ENCODE data around the gene RUNX1. TPM values are rescaled to one million over a fixed set of nuclear protein-coding genes. Genes with fewer than 3 reads are reported as not detected.

RUNX1 gene
- total and polyA plus RNA-seq, 4 donors: 23.3 to 100 (median 33.4) TPM

- Histone ChIP-seq H3K4me3 (no peak overlapping the region), H3K27ac (ENCODE audit: low read depth in 1 of 2, low read length in 1 of 2) (no peak overlapping the region), H3K9ac (ENCODE audit: insufficient read depth in 1 of 2, low read length in 2 of 2) (no peak overlapping the region), H3K4me1 (ENCODE audit: control insufficient read depth in 5 of 5, insufficient read depth in 5 of 5, low read length in 5 of 5) (peaks cover 0 to 1% (median 0%) of the 10 kb centered on the region in 5 donors), H3K27me3 (ENCODE audit: control insufficient read depth in 3 of 3, insufficient read depth in 3 of 3, low read length in 2 of 3) (no peaks in the 10 kb centered on the region), H3K36me3 (ENCODE audit: control insufficient read depth in 4 of 4, insufficient read depth in 4 of 4, low read length in 4 of 4) (no peaks in the 10 kb centered on the region), H3K9me3 (ENCODE audit: control insufficient read depth in 4 of 4, insufficient read depth in 3 of 4, low read length in 3 of 4) (no peaks in the 10 kb centered on the region)
- no peak for ATAC-seq (ENCODE audit: insufficient read depth, low FRiP score)
- no peak for TF ChIP-seq CTCF (IDR thresholded peaks at IDR 0.05; ENCODE audit: control extremely low read depth, extremely low read depth)
- DNase-seq: no peak
Measured at GRCh38 chr21:34921151-34921550, 128.0 kb downstream of the RUNX1 start.

DNA sequence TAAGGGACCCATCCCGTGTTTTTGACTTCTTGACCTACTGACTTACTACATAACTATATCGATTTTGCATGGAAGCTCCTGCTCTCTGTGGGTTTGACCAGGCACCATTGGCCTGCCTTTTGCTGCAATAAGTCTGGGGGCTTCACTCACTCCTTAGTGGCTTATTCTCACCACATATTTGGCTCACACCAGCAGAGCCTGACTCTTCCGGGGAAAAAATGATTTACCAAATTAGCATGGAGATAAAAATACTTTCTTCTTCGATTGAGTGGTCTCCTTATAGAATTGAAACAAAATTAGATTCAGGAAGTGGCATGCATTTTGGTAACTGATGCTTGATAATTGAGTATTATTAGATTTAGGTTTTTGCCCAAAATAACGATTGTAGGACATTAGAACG, 129.7 kb downstream of the RUNX1 start:
- ATAC-seq (ENCODE audit: insufficient read depth, low FRiP score) (no peak), DNase-seq (no peak)
- Histone ChIP-seq H3K4me1 (ENCODE audit: control insufficient read depth in 5 of 5, insufficient read depth in 5 of 5, low read length in 5 of 5) (peaks cover 0 to 3% (median 1%) of the 10 kb centered on the region in 5 donors), H3K9me3 (ENCODE audit: control insufficient read depth in 4 of 4, insufficient read depth in 3 of 4, low read length in 3 of 4) (no peaks in the 10 kb centered on the region), H3K27me3 (ENCODE audit: control insufficient read depth in 3 of 3, insufficient read depth in 3 of 3, low read length in 2 of 3) (no peaks in the 10 kb centered on the region), H3K4me3 (no peak overlapping the region), H3K27ac (ENCODE audit: low read depth in 1 of 2, low read length in 1 of 2) (no peak overlapping the region), H3K36me3 (ENCODE audit: control insufficient read depth in 4 of 4, insufficient read depth in 4 of 4, low read length in 4 of 4) (no peaks in the 10 kb centered on the region), H3K9ac (ENCODE audit: insufficient read depth in 1 of 2, low read length in 2 of 2) (no peak overlapping the region)
- 65 to 66% methylated on average over 6 of the region's 6 CpGs for WGBS, 2 donors
- no peak for TF ChIP-seq CTCF (IDR thresholded peaks at IDR 0.05; ENCODE audit: control extremely low read depth, extremely low read depth)

GRCh38 chr21:34916446-34916845, 132.7 kb downstream of the RUNX1 start:
- Histone ChIP-seq H3K36me3 (ENCODE audit: control insufficient read depth in 4 of 4, insufficient read depth in 4 of 4, low read length in 4 of 4) (no peaks in the 10 kb centered on the region), H3K4me3 (no peak overlapping the region), H3K9me3 (ENCODE audit: control insufficient read depth in 4 of 4, insufficient read depth in 3 of 4, low read length in 3 of 4) (no peaks in the 10 kb centered on the region), H3K27ac (ENCODE audit: low read depth in 1 of 2, low read length in 1 of 2) (no peak overlapping the region), H3K27me3 (ENCODE audit: control insufficient read depth in 3 of 3, insufficient read depth in 3 of 3, low read length in 2 of 3) (no peaks in the 10 kb centered on the region), H3K9ac (ENCODE audit: insufficient read depth in 1 of 2, low read length in 2 of 2) (no peak overlapping the region), H3K4me1 (ENCODE audit: control insufficient read depth in 5 of 5, insufficient read depth in 5 of 5, low read length in 5 of 5) (peaks cover 0 to 5% (median 3%) of the 10 kb centered on the region in 5 donors)
- ATAC-seq (ENCODE audit: insufficient read depth, low FRiP score): no peak
- no peak for TF ChIP-seq CTCF (IDR thresholded peaks at IDR 0.05; ENCODE audit: control extremely low read depth, extremely low read depth)
- WGBS, 2 donors: 67 to 83% methylated on average over 7 of the region's 7 CpGs
- DNase-seq: peak in 1 of 3 donors; percentile 17

- ATAC-seq (ENCODE audit: insufficient read depth, low FRiP score) (no peak), DNase-seq (peak in 1 of 3 donors; percentile 18)
- Histone ChIP-seq H3K27me3 (ENCODE audit: control insufficient read depth in 3 of 3, insufficient read depth in 3 of 3, low read length in 2 of 3) (no peaks in the 10 kb centered on the region), H3K4me3 (no peak overlapping the region), H3K27ac (ENCODE audit: low read depth in 1 of 2, low read length in 1 of 2) (no peak overlapping the region), H3K4me1 (ENCODE audit: control insufficient read depth in 5 of 5, insufficient read depth in 5 of 5, low read length in 5 of 5) (peaks cover 0 to 5% (median 3%) of the 10 kb centered on the region in 5 donors), H3K36me3 (ENCODE audit: control insufficient read depth in 4 of 4, insufficient read depth in 4 of 4, low read length in 4 of 4) (no peaks in the 10 kb centered on the region), H3K9me3 (ENCODE audit: control insufficient read depth in 4 of 4, insufficient read depth in 3 of 4, low read length in 3 of 4) (no peaks in the 10 kb centered on the region), H3K9ac (ENCODE audit: insufficient read depth in 1 of 2, low read length in 2 of 2) (no peak overlapping the region)
- TF ChIP-seq CTCF (IDR thresholded peaks at IDR 0.05; ENCODE audit: control extremely low read depth, extremely low read depth): no peak
Measured at GRCh38 chr21:34915364-34915841, 133.7 kb downstream of the RUNX1 start.

Data from lung (tissue), 12 donors.